Stimulated activated CD4-positive, alpha-beta T cell treated with anti-CD3 and anti-CD28 coated beads, TNF-alpha, amount 100 ng/mL, for 48 hours (primary cell): ENCODE data around the gene KCTD17.
"Not testable (repeated sequence)": the region's sequence is repeated elsewhere in the genome, so short reads cannot be mapped to it uniquely, and the experiment has no call there.

Experiments used
- DNase-seq, 3 donors: peaks; one replicate each; pipeline ENCODE4 v3.0.0-alpha.2; 2020; ENCODE audit warnings: low read depth in 3 of 3

KCTD17 gene

DNA sequence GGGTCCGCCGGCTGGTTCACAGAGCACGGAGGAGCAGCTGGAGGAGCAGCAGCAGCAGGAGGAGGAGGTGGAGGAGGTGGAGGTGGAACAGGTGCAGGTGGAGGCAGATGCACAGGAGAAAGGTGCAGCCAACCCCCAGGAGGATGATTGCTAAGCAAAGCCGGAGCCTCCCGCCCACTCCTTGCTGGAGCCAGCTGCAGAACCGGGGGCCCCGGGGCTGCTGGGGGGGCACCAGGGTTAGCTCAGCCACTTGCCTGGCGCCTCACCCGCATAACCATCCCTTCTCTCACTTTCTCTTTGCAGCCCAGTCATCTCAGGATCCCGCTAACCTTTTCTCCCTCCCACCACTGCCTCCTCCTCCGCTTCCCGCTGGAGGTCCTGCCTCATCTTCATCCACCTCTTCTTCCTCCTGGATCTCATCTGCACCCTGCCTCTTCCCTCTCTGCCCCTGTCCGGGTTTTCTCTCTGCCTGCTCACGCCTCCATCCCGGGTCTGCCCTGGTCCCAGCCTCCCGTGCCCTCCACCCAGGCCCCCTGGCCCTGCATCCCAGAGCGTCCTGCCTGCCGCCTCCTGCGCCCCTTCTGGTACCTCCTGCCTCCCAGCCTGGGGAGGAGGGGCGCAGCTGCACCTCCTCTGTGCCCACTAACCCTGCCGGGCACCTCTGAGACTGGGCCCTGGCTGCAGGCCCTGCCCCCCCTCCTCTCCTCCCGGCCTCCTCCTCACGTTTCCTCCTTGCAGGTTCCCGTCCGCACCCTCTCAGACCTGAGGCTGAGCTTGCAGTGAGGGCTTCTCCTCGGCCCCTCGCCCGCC is 9.5 kb downstream of the KCTD17 start:
- DNase-seq: peak; percentile 40 to 68 (median 65)

DNA sequence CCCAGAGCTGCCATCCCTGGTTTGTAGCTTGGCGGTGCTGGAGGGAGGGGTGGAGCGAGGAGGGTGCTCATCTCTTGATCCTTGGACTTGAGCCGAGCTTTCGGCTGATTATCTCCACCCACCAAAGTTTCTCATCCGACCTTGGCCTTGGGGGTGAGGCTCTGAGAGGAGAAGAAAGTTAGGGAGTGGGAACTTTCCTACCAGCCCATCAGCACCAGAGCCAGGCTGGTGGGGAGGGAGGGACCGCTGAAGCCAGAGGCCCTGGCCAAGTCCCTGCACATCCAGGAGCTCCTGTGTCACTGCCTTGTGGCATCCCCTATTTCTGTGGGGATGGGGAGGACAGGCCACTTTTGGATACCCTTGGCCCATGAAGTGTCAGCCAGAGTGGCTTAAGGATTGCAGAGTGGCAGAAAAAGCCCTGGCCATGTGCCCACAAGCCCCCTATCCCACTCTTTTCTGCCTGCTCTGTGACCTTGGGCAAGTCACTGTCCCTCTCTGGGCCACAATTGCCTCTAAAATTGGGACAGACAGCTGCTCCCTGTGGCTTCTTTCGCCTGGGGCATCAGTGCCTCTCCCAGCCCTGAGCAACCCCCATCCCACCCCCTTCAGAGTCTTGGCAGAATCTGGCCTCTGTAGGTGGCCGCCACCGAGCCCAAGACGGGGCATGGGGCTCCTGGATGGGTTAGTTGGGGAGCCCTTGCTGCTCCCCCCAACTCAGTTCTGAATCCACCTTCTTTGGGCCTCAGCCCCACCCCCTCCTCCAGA is 10.3 kb downstream of the KCTD17 start:
- DNase-seq: no peak

- DNase-seq: no peak
These were observed 10.8 kb downstream of the KCTD17 start for GRCh38 chr22:37062376-37062675.

DNA sequence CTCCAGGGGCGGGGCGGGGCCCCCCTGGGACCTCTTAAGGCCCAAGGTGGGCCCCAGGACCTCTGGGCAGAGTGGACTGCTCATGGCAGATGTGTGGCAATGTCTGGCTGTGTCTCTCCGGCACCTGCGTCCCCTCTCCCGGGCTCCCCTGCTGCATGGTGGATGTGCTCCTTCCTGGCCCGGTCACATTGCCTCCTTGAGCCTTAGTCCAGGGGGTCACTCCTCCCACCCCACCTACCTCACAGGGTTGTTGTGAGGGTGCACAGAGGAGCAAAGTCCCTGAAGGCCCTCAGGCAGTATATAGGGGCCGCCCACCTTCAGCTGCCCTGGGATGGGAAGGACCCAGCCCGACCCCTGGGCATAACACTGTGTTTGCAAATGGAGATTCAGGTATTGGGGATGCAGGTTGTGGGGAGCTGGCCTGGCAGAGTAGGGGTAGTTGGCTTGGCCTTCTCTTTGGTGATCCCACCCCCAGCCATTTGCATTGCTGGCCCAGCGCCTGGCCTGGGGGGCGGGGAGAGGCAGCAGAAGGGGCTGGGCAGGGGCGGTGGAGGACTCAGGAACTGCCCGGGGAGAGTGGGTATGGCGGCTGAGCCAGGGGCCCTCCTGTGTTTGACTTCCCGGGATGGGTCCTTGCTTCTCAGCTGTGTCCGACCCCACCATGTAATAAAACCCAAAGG is 11.3 kb downstream of the KCTD17 start:
- no peak for DNase-seq

DNA sequence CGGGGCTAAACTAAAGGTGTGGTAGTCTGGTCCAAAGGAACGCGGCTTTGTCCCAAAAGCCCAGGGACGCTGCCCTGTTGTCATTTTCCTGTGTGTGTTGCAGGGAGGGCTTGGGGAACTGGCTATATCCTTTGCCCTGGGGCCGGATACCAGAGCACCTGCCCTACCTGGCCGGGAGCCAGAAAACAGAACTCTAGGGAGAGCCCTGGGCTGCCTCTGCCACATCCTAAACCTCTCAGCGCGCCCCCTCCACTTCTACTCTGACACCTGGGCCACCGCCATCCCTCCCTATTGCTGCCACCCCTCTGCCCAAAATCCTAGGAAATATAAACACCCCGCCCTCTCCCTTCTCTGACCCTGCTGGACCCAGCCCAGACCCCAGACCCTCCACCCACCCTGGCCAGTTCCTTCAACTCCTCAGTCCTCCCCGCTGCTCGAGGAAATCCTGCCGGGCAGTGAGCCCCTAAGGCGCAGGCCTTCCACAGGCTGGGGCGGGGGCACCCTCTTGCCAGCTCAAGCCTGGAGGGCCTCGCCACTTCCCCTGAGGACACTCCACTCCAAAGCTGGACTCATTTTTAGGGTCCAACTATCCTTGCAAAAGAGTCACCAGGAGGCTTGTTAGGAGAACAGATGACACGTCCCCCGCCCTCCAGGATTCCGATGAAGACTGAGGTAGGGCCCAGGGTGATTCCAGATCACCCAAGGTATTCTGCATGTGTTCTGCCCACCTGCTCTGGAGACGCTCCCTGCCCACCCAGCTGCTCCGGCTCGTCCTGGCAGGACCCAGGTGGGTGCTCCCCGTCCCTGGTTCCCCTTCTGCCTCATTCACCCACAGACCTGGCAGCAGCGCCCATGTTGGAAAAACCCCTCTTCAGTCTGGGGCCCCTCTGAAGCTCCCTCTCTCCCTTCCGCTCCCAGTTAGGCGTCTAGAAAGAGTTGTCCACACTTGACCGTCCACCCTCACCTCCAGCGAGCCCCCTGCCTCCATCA is 12.2 kb downstream of the KCTD17 start:
- DNase-seq: no peak

DNA sequence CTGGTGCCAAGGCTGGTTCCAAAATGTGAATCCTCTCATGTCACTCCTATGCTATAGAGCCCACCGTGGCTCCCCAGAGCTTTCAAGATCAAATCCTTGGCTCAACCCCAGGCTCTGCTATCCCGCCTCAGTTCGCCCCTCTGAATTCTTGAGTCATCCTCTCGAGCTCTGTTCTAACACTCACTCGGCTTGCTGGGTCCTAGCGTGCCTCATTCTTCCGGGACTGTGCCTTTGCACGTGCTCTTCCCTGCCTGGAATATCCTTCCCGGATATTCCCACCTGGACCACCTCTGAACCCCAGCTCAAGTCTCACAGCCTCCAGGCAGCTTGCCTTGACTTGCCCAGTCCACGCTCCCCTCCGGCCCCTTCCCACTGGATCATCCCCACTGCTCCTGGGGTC is 13.0 kb downstream of the KCTD17 start:
- no peak for DNase-seq

GRCh38 chr22:37065180-37065579 is 13.6 kb downstream of the KCTD17 start:
- no peak for DNase-seq

GRCh38 chr22:37065961-37066360 is 14.4 kb downstream of the KCTD17 start:
- no peak for DNase-seq

DNA sequence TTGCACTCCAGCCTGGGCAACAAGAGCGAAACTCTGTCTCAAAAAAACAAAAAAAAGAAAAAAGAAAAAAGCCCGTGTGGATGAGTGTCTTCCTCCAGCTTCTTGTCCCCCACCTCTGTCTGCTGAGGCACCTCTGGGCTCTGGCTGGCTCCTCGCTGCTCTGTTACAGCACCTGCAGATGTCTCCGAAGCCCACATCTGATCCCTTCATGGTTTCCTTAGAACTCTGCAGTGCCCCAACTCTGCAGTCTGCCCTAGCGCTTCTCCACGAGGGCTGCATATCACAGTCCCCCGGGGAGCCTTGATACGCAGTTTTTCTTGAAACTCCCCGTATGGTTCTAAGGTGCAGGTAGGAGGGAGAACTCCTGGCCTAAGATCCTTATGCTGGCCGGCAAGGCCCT is 15.9 kb downstream of the KCTD17 start:
- no peak for DNase-seq

GRCh38 chr22:37068859-37069258 is 17.3 kb downstream of the KCTD17 start:
- DNase-seq: no peak

DNA sequence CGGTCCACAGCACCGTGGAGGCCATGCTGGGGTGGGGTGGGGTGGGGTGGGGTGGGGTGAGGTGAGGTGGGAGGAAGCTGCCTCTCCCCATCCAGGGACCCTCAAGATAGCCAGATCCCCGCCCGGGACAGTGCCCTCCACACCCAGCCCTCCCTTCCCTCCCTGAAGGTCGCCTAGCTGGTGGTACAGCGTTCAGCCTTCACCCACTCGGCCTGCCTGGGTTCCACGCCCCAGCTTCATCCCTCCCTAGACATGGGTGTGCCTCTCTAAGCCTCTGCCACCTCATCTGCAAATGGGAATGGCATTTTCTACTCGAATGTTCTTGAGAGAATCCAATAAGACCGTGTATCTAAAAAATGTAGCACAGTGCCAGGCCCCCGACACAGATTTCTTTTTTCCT is 17.8 kb downstream of the KCTD17 start:
- DNase-seq: no peak

- DNase-seq: no peak
These were observed 18.2 kb downstream of the KCTD17 start for GRCh38 chr22:37069719-37070118.

- DNase-seq: no peak
These were observed 18.8 kb downstream of the KCTD17 start for GRCh38 chr22:37070334-37070733.

- DNase-seq: no peak
These were observed 19.2 kb downstream of the KCTD17 start for GRCh38 chr22:37070744-37071143.

DNA sequence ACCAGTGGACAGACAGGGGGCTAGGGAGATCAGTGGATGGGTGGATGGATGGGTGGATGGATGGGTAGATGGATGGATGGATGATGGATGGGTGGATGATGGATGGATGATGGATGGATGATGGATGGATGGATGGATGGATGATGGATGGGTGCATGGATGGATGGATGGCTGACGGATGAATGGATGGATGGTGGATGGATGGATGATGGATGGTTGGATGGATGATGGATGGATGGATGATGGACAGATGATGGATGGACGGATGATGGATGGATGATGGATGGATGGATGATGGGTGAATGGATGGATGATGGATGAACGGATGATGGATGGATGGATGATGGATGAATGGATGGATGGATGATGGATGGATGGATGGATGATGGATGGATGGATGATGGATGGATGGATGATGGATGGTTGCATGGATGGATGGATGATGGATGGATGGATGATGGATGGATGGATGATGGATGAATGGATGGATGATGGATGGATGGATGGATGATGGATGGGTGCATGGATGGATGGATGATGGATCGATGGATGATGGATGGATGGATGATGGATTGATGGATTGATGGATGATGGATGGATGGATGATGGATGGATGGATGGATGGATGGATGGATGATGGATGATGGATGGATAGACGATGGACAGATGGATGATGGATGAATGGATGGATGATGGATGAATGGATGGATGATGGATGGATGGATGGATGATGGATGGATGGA is 20.5 kb downstream of the KCTD17 start:
- not testable (repeated sequence) for DNase-seq

DNA sequence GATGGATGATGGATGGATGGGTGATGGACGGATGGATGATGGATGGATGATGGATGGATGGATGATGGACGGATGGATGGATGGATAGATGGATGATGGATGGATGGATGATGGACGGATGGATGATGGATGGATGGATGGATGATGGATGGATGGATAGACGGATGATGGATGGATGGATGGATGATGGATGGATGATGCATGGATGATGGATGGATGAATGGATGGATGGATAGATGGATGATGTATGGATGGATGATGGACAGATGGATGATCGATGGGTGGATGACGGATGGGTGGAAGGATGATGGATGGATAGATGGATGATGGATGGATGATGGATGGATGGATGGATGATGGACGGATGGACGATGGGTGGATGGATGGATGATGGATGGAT is 21.1 kb downstream of the KCTD17 start:
- DNase-seq: no peak

DNA sequence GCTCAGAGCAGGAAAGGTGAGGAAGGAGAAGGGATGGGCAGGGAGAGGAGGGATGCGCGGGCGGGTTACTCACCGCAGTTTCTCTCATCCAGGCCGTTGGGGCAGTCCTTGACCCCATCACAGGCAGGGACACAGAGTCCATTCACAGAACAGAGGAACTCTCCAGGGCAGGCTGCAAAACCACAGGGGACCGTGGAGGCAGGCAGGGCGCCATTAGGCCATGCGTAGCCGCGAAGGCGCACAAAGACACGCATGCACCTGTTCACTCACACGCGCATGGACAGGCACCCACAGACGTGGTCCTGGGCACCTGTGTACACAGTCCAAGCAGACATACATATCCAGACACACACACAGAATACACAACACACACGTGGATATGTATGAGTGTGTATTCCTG is 23.0 kb downstream of the KCTD17 start:
- DNase-seq: no peak

DNA sequence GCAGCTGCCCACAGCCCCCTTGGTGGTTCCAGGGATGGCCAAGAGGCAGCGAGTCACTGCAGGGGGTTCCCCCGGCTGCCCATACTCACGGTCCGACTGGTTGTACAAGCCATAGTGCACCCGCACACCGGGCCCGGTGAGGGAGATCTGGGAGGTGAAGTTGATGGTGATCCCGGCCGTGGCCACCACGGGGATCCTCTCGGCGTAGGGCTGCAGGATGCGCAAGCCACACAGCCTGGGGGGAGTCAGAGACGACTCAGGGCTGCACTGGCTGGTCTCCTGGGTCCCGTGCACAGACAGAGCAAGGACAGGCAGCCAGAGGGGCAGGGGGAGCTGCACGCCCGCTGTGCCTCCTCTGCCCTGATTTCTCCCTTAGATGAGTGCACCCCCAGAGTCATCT is 23.5 kb downstream of the KCTD17 start:
- no peak for DNase-seq

- DNase-seq: no peak
These were observed 24.4 kb downstream of the KCTD17 start for GRCh38 chr22:37075822-37076433.

GRCh38 chr22:37077802-37078448 is 26.4 kb downstream of the KCTD17 start:
- DNase-seq: peak; percentile 76 to 87 (median 85)
